Amniotic stem cell (primary cell): ENCODE data around the gene ETF1.
"Not testable (repeated sequence)": the region's sequence is repeated elsewhere in the genome, so short reads cannot be mapped to it uniquely, and the experiment has no call there.

Source experiments
- DNase-seq: peaks from one replicate; lab custom pipeline; 2025; lab: John Stamatoyannopoulos, UW

The ETF1 gene

DNA sequence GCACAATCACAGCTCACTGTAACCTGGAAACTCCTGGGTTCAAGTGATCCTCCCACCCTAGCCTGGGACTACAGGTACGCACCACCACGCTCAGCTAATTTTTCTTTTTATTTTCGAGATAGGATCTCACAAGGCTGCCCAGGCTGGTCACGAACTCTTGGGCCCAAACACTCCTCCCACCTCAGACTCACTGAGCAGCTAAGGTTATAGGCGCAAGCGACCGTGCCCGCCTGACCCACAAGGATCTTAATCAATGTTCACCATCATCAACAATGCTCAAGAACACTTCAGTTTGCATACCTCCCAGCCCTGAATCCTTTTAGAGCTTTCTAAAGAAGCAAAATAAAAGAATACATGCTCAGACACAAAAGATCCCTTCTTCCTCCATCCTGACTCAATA lies 13.2 kb downstream of the ETF1 start:
- DNase-seq = no peak

GRCh38 chr5:138528744-138529469 lies 14.1 kb downstream of the ETF1 start:
- DNase-seq = no peak

DNA sequence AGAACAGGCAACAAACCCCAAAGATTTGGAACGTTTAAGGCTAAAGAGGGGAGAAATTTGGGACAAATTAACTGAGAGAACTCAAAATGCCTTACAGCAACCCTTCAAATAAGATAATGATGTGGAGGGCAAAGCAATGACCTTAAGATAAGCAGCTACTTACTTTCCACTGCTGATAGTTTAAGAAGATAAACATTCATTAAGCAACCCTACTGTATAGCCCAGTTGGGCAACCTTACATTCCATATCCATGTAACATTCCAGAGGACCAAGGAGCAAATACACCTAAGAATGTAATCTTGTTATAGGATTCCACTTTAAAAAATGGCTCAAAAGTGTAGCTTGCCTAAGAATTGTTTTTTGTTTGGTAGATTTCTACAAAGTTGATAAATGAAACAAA lies 14.8 kb downstream of the ETF1 start:
- no peak for DNase-seq

DNA sequence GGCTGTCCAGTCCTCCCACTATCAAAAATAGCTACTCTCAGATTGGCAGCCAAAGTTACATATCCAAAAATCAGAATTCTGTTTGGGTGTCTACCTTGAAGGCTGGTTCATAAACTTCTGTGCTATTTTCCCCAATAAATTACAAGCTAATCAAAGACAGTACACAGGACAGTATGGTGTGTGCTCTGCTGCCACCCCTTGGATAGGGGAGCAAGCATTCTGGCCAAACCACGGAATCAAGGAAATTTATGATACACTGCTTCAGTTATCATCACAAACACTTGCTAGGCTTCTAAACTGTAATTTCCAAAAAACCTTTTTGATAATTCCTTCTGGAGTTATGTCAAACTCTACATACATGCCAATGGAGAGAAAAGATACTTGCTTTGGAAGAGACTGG lies 15.9 kb downstream of the ETF1 start:
- DNase-seq = no peak

GRCh38 chr5:138523406-138523805 lies 19.6 kb downstream of the ETF1 start:
- DNase-seq = no peak

DNA sequence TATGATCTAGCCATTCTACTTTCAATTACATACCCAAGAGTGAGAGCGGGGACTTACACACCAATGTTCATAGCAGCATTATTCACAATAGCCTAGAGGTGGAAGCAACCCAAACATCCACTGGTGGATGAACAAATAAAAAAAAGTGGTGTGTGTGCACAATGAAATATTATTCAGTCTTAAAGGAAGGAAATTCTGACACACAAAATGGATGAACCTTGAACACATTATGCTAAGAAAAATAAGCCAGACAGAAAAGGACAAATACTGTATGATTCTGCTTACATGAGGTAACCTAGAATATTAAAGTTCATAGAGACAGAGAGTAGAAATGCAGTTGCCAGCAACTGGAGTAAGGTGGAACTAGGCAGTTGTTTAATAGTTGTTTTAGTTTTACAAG lies 22.1 kb downstream of the ETF1 start:
- DNase-seq = no peak

GRCh38 chr5:138517437-138517836 lies 25.6 kb downstream of the ETF1 start:
- DNase-seq = no peak

GRCh38 chr5:138515556-138516245 lies 27.3 kb downstream of the ETF1 start:
- DNase-seq = no peak

DNA sequence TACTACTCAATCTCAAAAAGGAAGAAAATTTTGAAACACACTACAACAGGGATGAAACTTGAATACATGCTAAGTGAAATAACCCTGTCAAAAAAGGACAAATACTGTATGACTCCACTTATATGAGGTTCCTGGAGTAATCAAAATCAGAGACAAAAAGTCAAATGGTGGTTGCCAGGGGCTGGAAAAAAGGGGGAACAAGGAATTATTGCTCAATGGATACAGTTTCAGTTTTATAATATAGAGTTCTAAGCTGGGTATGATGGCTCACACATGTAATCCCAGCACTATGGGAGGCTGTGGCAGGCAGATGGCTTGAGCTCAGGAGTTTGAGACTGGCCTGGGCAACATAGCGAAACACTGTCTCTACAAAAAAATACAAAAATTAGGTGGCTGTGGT lies 29.0 kb downstream of the ETF1 start:
- no peak for DNase-seq

DNA sequence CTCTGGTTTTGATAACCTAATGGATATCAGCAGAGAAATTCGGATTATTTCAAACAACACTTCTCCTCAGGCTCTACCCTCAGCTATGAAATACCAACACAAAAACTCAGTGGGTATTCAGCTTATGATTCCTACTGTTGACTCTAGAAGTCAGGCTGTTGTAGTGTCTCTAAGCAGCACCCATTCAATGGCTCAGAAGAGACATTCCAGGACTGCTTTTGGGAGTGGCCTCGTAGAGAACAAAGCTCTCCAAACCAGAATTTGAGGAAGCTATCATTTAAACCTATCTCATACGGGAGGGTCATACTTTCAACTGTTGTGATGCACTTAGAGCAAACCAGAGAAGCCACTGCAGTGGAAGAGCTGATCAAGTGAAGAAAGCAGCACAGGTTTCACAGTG lies 34.1 kb downstream of the ETF1 start:
- no peak for DNase-seq

- DNase-seq = not testable (repeated sequence)
These were observed 35.6 kb downstream of the ETF1 start for GRCh38 chr5:138507485-138507884.

DNA sequence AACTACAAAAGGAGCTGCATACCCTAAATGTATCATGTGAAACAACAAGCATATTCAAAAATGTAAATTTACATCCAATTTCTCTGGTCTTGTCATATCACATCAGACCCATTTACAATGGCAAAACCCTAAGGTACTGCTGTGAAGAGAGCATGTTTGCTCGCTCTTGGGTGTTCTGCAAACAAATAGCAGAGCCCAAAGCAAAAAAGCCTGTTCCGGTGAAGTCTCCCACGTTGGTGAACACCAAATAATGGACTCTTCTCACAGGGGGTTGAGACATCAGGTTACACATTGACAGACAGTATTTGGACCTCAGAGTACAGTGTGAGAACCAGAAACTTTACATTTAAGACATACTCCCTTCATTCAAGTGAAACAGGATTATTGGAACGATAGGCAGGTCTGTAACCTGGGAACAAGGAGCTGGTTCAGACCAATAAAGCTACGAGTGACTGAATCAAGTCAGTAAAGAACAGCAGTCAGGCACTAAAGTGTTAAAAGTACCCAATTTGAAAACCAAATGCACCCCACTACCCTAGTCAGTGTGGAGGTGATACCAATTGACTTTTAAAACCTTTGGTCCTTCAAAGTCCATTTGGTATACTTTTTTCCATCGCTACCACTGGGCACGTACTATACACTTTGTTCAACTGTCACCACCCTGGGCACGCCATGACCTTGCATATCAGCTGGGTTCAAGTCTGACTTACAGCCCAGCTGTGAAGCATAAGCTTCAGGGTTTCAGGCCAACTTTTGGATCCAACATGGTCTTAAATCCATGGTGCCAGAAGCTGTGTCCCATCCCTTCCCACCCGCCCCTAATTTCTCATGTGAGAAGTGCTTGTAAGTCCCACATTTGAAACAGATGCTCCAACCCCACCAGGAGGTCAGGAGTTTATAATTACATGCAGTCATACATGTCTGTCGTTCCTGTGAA lies 36.4 kb downstream of the ETF1 start:
- DNase-seq = no peak

DNA sequence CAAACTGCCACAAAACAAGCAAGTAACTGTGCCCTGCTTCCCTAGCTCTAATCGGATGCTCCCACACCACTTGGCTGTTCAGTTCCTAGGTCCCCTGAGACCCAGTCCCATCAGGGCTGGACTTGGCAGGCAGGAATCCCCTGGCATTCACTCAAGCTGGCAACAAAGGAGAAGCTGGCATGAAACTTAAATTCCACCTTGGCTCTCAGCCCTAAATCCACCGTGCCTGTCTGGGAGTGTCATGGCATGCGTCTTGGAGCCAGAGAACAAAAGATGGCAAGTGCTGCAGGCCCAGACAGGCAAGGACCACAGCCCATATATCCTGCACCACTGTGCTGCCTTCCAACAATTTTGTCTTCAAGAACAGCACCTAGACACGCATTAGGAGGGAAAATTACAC lies 38.2 kb downstream of the ETF1 start:
- DNase-seq = no peak

DNA sequence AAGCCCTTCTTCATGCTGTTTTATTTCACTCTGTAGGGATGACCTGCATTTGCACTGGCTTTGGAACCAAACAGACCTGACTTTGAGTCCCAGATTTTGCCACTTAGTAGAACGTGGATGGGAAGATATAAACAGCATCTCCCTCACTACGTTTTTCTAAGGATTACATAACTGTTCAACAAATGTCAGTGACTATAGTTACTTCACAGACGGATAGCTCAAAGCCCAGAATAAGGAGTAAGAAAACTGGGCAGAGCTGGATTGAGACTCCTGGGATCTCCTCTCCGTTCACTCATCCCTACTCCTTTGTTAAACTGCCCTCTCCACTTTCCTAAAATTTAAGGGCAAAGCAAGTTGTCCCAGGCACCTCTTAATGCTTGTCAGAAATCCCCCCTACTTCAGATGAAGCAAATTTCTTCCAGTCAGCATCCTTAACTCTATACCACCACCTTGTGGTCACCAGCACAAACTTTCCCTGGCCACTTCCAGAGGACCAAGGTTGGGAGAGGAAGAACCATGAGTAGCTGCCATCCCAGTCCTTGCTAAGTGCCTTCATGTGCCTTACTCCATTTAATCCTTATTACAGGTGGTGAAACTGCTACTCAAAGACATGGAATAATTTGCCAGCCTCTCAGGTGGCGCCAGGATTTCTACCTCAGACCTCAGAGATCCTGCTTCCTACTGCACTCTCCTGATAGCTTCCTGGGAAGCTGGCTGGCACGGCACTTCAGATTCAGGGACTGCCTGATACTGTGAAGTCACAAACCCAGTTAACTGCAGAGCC lies 39.4 kb downstream of the ETF1 start:
- DNase-seq = peak; percentile 22

- DNase-seq = no peak
These were observed 40.5 kb downstream of the ETF1 start for GRCh38 chr5:138502521-138502920.

- DNase-seq = no peak
These were observed 40.9 kb downstream of the ETF1 start for GRCh38 chr5:138502121-138502520.

- DNase-seq = no peak
These were observed 44.7 kb downstream of the ETF1 start for GRCh38 chr5:138498376-138498775.

- no peak for DNase-seq
These were observed 47.7 kb downstream of the ETF1 start for GRCh38 chr5:138495351-138495750.

- no peak for DNase-seq
These were observed 50.4 kb downstream of the ETF1 start for GRCh38 chr5:138492560-138493045.

DNA sequence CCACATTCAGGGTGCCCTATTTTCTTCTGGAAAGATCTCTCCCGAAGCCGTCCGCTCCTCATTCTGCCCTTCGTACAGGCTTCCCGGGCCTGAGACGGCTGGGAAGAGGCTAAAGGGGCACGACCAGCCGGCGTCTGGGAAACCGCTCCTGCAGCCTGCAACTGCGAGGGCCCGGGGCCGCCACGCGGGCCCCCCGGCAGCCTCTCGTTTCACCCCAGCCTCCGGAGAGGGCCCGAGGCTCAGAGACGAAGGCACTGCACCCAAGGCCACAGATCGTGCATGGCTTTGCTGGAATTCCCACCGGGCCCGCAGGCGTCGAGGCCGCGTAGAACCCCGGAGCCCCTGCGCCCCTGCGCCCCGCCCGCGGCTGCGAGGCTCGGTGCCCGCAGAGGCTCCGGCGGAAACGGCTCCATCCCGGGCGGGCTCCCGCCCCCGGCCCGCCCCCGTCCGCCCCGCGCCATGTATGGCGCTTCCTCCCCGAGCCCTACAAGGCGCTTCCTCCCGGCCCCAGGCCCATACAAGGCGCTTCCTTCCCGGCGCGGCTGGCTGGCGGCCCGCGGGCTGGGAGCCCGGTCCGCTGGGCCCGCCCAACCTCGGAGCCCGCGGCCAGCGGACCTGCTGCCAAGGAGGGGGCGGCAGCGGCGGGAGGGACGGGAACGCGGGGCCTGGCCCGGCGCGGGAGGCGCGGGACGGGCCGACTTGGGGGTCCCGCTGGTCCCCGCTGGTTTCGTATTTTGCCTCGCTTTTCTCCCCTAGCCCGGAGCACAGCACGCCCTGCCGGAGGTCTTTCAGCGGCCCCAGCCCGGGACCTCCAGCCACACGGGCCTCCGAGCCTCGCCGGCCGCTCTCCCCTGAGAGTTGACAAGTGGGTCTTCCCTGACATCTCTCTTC lies 51.1 kb downstream of the ETF1 start:
- peak; percentile 82 for DNase-seq

GRCh38 chr5:138491284-138491648 lies 51.8 kb downstream of the ETF1 start:
- no peak for DNase-seq
